WTC11 (cell line): ENCODE results near the gene AGR2.

Experiments
- CREB1 ChIP-seq: sonication (generic); formaldehyde crosslinking; IDR thresholded peaks from 2 replicates; pipeline ENCODE4 v1.8.0; 2023; ENCODE audit warnings: mild to moderate bottlenecking, missing genetic modification reagents
- CREM ChIP-seq: sonication (generic); formaldehyde crosslinking; IDR thresholded peaks from 2 replicates; pipeline ENCODE4 v1.8.1; 2022; ENCODE audit warnings: mild to moderate bottlenecking, missing genetic modification reagents, moderate library complexity
- CTCF ChIP-seq: fragments of 200-600 bp; IDR thresholded peaks from 2 replicates; pipeline ENCODE4 v1.8.0; 2022; ENCODE audit warnings: antibody characterized with exemption
- E2F5 ChIP-seq: sonication (generic); formaldehyde crosslinking; IDR thresholded peaks from 2 replicates; pipeline ENCODE4 v1.8.1; 2022; ENCODE audit warnings: mild to moderate bottlenecking, moderate library complexity, missing genetic modification reagents
- FOXJ3 ChIP-seq: sonication (generic); formaldehyde crosslinking; IDR thresholded peaks from 2 replicates; pipeline ENCODE4 v1.9.0; 2021; ENCODE audit warnings: missing genetic modification reagents, mild to moderate bottlenecking, borderline replicate concordance
- IRF2 ChIP-seq: sonication (generic); formaldehyde crosslinking; IDR thresholded peaks from 2 replicates; pipeline ENCODE4 v1.8.0; 2022; ENCODE audit warnings: low read depth, missing genetic modification reagents, borderline replicate concordance
- MAX ChIP-seq: sonication (generic); formaldehyde crosslinking; IDR thresholded peaks from 2 replicates; pipeline ENCODE4 v1.8.0; 2022; ENCODE audit warnings: mild to moderate bottlenecking, missing genetic modification reagents
- NFE2L1 ChIP-seq: sonication (generic); formaldehyde crosslinking; IDR thresholded peaks from 2 replicates; pipeline ENCODE4 v1.8.1; 2023; ENCODE audit warnings: missing genetic modification reagents
- SP1 ChIP-seq: sonication (generic); formaldehyde crosslinking; conservative IDR thresholded peaks from 2 replicates; pipeline ENCODE4 v1.8.1; 2022; ENCODE audit warnings: missing genetic modification reagents
- ZNF317 ChIP-seq: sonication (generic); formaldehyde crosslinking; IDR thresholded peaks from 2 replicates; pipeline ENCODE4 v1.8.1; 2023; ENCODE audit warnings: low read depth, mild to moderate bottlenecking, moderate library complexity, missing genetic modification reagents, borderline replicate concordance
- ZNF532 ChIP-seq: fragments of 250-450 bp; sonication (Bioruptor Pico); IDR thresholded peaks from 2 replicates; pipeline ENCODE4 v1.9.0; 2021; ENCODE audit warnings: mild to moderate bottlenecking, borderline replicate concordance

- no peak for TF ChIP-seq CTCF
- no peak for TF ChIP-seq ZNF317 (CRISPR knock-in tag)
- no peak for TF ChIP-seq NFE2L1 (CRISPR knock-in tag)
- no peak for TF ChIP-seq E2F5 (CRISPR knock-in tag)
- TF ChIP-seq FOXJ3 (CRISPR knock-in tag), result no peak
- no peak for TF ChIP-seq CREM (CRISPR knock-in tag)
- no peak for TF ChIP-seq SP1 (CRISPR knock-in tag)
- TF ChIP-seq MAX (CRISPR knock-in tag), result no peak
- no peak for TF ChIP-seq ZNF532 (CRISPR knock-in tag)
- TF ChIP-seq CREB1 (CRISPR knock-in tag), result no peak
- TF ChIP-seq IRF2, result no peak
Observed at GRCh38 chr7:16846601-16847165, 41.9 kb upstream of the AGR2 start.
